Measurements from ENCODE around the gene C2CD4B. TPM values are rescaled to one million over a fixed set of nuclear protein-coding genes. Genes with fewer than 3 reads are reported as not detected.

The C2CD4B gene
- total RNA-seq, 6 experiments from 2014 or later = not detected

- Mint-ChIP-seq H3K36me3 (ENCODE audit: low read depth) (no peaks in the 10 kb centered on the region), H3K9me3 (no peaks in the 10 kb centered on the region), H3K27me3 (ENCODE audit: insufficient read depth) (peaks cover 22% of the 10 kb centered on the region), H3K4me3 (no peak overlapping the region), H3K27ac (no peak overlapping the region), H3K4me1 (ENCODE audit: low read depth) (no peaks in the 10 kb centered on the region)
- TF ChIP-seq CTCF (IDR thresholded peaks at IDR 0.05) = no peak
- no peak for DNase-seq
These were observed 14.6 kb downstream of the C2CD4B start for GRCh38 chr15:62150445-62150844.

- H3K27me3 Mint-ChIP-seq (ENCODE audit: insufficient read depth) = peaks cover 18% of the 10 kb centered on the region
- H3K4me1 Mint-ChIP-seq (ENCODE audit: low read depth) = no peaks in the 10 kb centered on the region
- no peaks in the 10 kb centered on the region for H3K36me3 Mint-ChIP-seq (ENCODE audit: low read depth)
- TF ChIP-seq CTCF (IDR thresholded peaks at IDR 0.05) = no peak
- no peak overlapping the region for H3K4me3 Mint-ChIP-seq
- no peak overlapping the region for H3K27ac Mint-ChIP-seq
- H3K9me3 Mint-ChIP-seq = no peaks in the 10 kb centered on the region
- DNase-seq = no peak
These were observed 15.4 kb downstream of the C2CD4B start for GRCh38 chr15:62149729-62150128.

GRCh38 chr15:62147551-62147950, 17.5 kb downstream of the C2CD4B start:
- Mint-ChIP-seq H3K9me3 (no peaks in the 10 kb centered on the region), H3K27me3 (ENCODE audit: insufficient read depth) (peaks cover 19% of the 10 kb centered on the region), H3K4me3 (no peak overlapping the region), H3K4me1 (ENCODE audit: low read depth) (no peaks in the 10 kb centered on the region), H3K27ac (no peak overlapping the region), H3K36me3 (ENCODE audit: low read depth) (no peaks in the 10 kb centered on the region)
- TF ChIP-seq CTCF (IDR thresholded peaks at IDR 0.05) = no peak
- DNase-seq = no peak

GRCh38 chr15:62147149-62147548, 17.9 kb downstream of the C2CD4B start:
- Mint-ChIP-seq H3K4me1 (ENCODE audit: low read depth) (no peaks in the 10 kb centered on the region), H3K4me3 (no peak overlapping the region), H3K9me3 (no peaks in the 10 kb centered on the region), H3K27ac (no peak overlapping the region), H3K36me3 (ENCODE audit: low read depth) (no peaks in the 10 kb centered on the region), H3K27me3 (ENCODE audit: insufficient read depth) (peaks cover 19% of the 10 kb centered on the region)
- no peak for TF ChIP-seq CTCF (IDR thresholded peaks at IDR 0.05)
- no peak for DNase-seq

- no peak overlapping the region for H3K27ac Mint-ChIP-seq
- no peaks in the 10 kb centered on the region for H3K36me3 Mint-ChIP-seq (ENCODE audit: low read depth)
- H3K27me3 Mint-ChIP-seq (ENCODE audit: insufficient read depth) = peaks cover 9% of the 10 kb centered on the region
- no peak for DNase-seq
- no peak for TF ChIP-seq CTCF (IDR thresholded peaks at IDR 0.05)
- H3K9me3 Mint-ChIP-seq = no peaks in the 10 kb centered on the region
- H3K4me3 Mint-ChIP-seq = no peak overlapping the region
- H3K4me1 Mint-ChIP-seq (ENCODE audit: low read depth) = no peaks in the 10 kb centered on the region
These were observed 19.9 kb downstream of the C2CD4B start for GRCh38 chr15:62145015-62145735.

Data from HFFc6 (cell line).